Omental fat pad (tissue), 4 donors: Measurements from ENCODE around the gene MRPL14. TPM values are rescaled to one million over a fixed set of nuclear protein-coding genes. Genes with fewer than 3 reads are reported as not detected.
A peak's percentile ranks its signal among the peaks of the same experiment; 100 is the strongest.

Experiments
- ATAC-seq: fragments of 150-250 bp; one replicate; pipeline ENCODE4 v1.9.1; 2016; ENCODE audit warnings: mild to moderate bottlenecking, moderate library complexity; ENCODE audit not compliant: low FRiP score
- DNase-seq: peaks from one replicate; pipeline ENCODE4 v3.0.0-alpha.2; 2019; ENCODE audit warnings: low spot score
- CTCF ChIP-seq, 3 donors: fragments of 450-650 bp; IDR thresholded peaks; one replicate each; pipeline ENCODE4 v1.5.1; 2016 to 2017; ENCODE audit warnings: antibody characterized with exemption in 3 of 3, mild to moderate bottlenecking in 3 of 3, moderate library complexity in 2 of 3
- total RNA-seq, 4 donors: library from RNA; depleted of rRNA; stranded (reverse); fragments of >200 nt; gene quantifications; one replicate each; pipeline ENCODE4 v1.1.0, GENCODE V29; 2016

The MRPL14 gene
- total RNA-seq, 4 donors from 2014 or later: 29.2 to 36.3 (median 35.5) TPM

DNA sequence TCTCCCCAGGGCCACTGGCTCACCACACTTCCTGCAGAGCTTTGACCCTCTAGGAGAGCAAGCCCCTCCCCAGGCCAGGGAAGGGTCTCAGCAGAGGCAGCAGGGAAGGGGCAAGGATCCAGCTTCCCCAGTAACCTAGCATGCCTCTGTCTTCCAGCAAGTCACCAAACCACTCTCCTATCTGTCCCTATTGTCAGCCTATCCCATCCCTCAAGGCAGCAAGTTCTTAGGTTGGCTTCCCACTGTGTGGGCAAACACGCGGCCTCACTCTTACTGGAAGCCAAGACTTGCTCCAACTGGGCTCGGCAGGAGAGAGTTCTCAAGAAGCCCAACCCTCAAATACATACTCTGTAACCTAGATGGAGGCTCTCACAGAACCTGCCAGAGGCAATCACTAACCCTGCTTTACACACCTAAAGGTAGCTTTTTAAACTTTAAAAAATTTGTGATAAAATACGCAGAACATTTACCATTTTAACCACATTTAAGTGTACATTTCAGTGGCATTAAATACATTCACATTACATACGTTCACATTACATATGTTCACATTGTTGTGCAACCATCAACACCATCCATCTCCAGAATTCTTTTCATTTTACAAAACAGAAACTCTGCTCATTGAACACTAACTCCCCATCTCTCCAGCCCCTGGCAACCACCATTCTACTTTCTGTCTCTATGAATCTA lies 58.5 kb downstream of the MRPL14 start:
- TF ChIP-seq CTCF (IDR thresholded peaks at IDR 0.05): no peak
- DNase-seq (no peak), ATAC-seq (no peak)

DNA sequence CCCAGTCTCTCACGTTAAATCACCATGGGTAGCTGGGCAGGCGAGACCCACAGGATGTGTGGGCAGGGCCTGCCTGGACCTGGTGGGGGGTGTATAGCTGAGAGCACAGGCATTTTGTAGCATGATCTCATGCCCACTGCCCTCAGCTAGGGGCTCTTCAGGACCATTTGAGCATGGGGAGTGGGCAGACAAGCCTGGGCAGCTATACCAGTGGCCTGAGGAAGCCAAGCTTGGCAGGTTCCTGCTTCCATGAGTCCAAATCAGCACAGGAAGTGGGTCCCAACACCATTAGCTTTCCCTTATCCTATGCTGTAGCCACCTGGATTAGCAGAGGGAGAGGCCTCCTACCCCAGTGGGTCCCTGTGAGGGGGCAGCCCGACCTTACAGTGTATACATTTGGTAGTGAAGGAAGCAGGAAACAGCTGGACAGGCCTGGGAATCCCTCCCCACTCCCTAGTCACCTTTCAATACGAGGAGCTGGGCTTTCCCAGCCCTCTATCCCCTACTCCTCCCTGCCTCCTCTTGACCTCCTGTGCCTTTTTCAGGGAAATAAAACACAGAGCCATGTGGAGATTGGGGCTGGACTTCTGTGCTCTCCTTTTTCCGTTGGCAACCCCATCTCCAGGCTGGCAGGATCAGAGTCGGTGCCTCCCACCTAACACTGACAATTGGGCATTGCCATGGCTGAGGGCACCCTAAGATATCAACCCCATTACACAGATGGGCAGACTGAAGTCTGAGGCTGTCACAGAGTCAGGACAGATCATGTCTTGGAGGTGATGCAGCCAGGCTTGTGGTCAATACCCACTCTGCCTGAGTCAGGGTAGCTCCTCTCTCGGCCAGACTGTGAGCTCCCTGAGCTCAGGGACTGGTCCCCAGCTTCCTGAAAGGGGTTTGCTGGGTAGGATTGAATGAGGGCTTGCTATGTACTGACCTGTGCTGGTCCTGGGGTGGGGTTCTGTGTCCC lies 59.8 kb downstream of the MRPL14 start:
- no peak for TF ChIP-seq CTCF (IDR thresholded peaks at IDR 0.05)
- DNase-seq (no peak), ATAC-seq (no peak)

DNA sequence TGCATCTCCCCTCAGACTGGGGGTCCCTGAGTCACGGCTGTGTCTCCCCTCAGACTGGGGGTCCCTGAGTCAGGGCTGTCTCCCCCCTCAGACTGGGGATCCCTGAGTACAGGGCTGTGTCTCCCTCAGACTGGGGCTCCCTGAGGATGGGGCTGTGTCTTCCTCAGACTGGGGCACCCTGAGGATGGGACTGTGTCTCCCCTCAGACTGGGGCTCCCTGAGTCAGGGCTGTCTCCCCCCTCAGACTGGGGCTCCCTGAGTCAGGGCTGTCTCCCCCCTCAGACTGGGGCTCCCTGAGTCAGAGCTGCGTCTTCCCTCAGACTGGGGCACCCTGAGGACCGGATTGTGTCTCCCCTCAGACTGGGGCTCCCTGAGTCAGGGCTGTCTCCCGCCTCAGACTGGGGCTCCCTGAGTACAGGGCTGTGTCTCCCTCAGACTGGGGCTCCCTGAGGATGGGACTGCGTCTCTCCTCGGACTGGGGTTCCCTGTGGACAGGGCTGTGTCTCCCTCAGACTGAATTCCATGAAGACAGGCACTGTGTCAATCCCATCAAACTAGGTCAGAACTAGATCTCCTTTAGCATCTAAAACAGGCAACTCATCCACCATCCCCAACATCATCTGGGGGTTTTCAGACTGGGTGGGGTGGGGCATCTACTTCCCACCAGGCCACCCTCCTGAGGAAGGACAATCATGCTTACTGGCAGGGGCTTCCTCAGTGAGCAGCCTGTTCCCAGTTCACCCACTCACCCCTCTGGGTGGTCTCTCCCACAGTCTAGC lies 60.7 kb downstream of the MRPL14 start:
- TF ChIP-seq CTCF (IDR thresholded peaks at IDR 0.05): no peak
- DNase-seq (no peak), ATAC-seq (no peak)

- ATAC-seq: no peak
- no peak for TF ChIP-seq CTCF (IDR thresholded peaks at IDR 0.05)
- no peak for DNase-seq
Measured at GRCh38 chr6:44065443-44066140, 61.7 kb downstream of the MRPL14 start.

GRCh38 chr6:44064948-44065272 lies 62.3 kb downstream of the MRPL14 start:
- no peak for DNase-seq
- TF ChIP-seq CTCF (IDR thresholded peaks at IDR 0.05): no peak
- ATAC-seq: no peak

DNA sequence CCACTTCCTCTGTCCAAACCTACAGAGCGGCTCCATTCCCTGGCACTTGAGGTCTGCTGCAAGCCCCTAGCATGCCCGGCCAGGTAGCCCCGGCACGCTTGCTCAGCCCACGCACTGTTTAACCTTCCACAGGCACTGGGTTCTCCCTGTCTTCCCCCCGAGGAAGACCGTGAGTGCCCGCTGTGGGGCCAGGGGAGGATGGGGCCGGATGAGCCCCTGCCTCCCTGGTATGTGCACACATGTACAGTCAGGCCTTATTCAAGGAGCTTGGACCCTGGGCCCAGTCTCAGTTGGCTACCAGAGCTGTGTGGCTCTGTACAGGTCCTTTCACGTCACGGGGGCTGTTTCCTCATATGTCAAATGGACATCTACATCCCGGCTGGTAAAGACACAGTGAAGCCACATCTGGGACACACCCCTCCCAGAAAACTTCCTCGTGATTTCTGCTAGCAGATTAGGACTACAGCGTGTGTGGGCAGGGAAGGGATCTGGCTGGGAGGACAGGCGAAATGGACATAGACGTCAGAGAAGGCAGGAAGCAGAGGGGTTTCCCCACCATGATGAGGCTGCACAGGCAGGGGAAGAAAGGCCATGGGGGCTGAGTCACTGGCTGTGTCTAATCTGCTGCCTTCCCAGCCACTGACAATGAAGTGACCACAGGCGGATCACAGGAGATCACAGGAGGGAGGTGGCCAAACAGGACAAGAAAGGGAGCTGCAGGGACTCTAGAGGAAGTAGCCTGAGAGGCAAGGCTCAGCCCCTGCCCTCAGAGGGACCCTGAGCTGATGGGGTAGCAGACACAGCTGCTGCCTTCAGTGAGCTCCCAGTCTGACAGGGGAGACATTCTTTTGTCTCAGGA lies 62.9 kb downstream of the MRPL14 start:
- DNase-seq (peak; percentile 85), ATAC-seq (peak; percentile 92)
- no peak for TF ChIP-seq CTCF (IDR thresholded peaks at IDR 0.05)
